Astrocyte (in vitro differentiated cells and primary cell): ENCODE results near the gene BCAT1. TPM values are rescaled to one million over a fixed set of nuclear protein-coding genes. Genes with fewer than 3 reads are reported as not detected.

Experiments
- DNase-seq: peaks from one replicate; pipeline ENCODE4 v3.0.0-alpha.2; 2010; ENCODE audit warnings: low read depth
- FAIRE-seq: peaks from 2 replicates; lab custom pipeline; 2011; peaks lifted over from hg19 to GRCh38; lab: Jason Lieb, UNC
- H2AFZ ChIP-seq: 2 replicates; pipeline ENCODE4 v1.6.0; 2012; ENCODE audit warnings: low read depth, low read length, inconsistent platforms
- H3K27ac ChIP-seq: 2 replicates; pipeline ENCODE4 v1.5.1; 2011; ENCODE audit warnings: low read depth, low read length, inconsistent platforms
- H3K27me3 ChIP-seq: 2 replicates; pipeline ENCODE4 v1.6.0; 2011; ENCODE audit warnings: low read length, inconsistent platforms; ENCODE audit not compliant: insufficient read depth
- H3K36me3 ChIP-seq: 2 replicates; pipeline ENCODE4 v1.5.1; 2011; ENCODE audit warnings: low read length, inconsistent platforms; ENCODE audit not compliant: insufficient read depth
- H3K4me1 ChIP-seq: 2 replicates; pipeline ENCODE4 v1.5.1; 2011; ENCODE audit warnings: low read length, inconsistent platforms; ENCODE audit not compliant: insufficient read depth
- H3K4me2 ChIP-seq: 2 replicates; pipeline ENCODE4 v1.6.0; 2012; ENCODE audit warnings: low read length, inconsistent platforms
- H3K4me3 ChIP-seq: 2 replicates; pipeline ENCODE4 v1.5.1; 2011; ENCODE audit warnings: low read depth, mild to moderate bottlenecking, low read length, inconsistent platforms; ENCODE audit not compliant: insufficient read depth
- H3K79me2 ChIP-seq: 2 replicates; pipeline ENCODE4 v1.6.0; 2012; ENCODE audit warnings: mild to moderate bottlenecking, low read length, inconsistent platforms; ENCODE audit not compliant: insufficient read depth
- H3K9ac ChIP-seq: 2 replicates; pipeline ENCODE4 v1.6.0; 2012; ENCODE audit warnings: mild to moderate bottlenecking, low read length, inconsistent platforms
- H3K9me3 ChIP-seq: 2 replicates; pipeline ENCODE4 v1.5.1; 2012; ENCODE audit warnings: low read depth, mild to moderate bottlenecking, low read length, inconsistent platforms; ENCODE audit not compliant: insufficient read depth
- H4K20me1 ChIP-seq: 2 replicates; pipeline ENCODE4 v1.6.0; 2012; ENCODE audit warnings: low read length, inconsistent platforms; ENCODE audit not compliant: insufficient read depth
- H3K27ac Mint-ChIP-seq: one replicate; pipeline ENCODE4 v1.8.0; 2021; ENCODE audit warnings: mild to moderate bottlenecking, mixed read lengths; ENCODE audit not compliant: unreplicated experiment
- H3K27me3 Mint-ChIP-seq: one replicate; pipeline ENCODE4 v1.8.0; 2021; ENCODE audit warnings: low read depth, mixed read lengths; ENCODE audit not compliant: unreplicated experiment
- H3K36me3 Mint-ChIP-seq: one replicate; pipeline ENCODE4 v1.8.0; 2021; ENCODE audit warnings: low read depth, mixed read lengths; ENCODE audit not compliant: unreplicated experiment
- H3K4me1 Mint-ChIP-seq: one replicate; pipeline ENCODE4 v1.8.0; 2021; ENCODE audit warnings: low read depth, mixed read lengths; ENCODE audit not compliant: unreplicated experiment
- H3K4me3 Mint-ChIP-seq: one replicate; pipeline ENCODE4 v1.8.0; 2021; ENCODE audit warnings: mild to moderate bottlenecking, moderate library complexity, mixed read lengths; ENCODE audit not compliant: unreplicated experiment
- H3K9me3 Mint-ChIP-seq: one replicate; pipeline ENCODE4 v1.8.0; 2021; ENCODE audit warnings: mild to moderate bottlenecking, mixed read lengths; ENCODE audit not compliant: unreplicated experiment
- CTCF ChIP-seq: IDR thresholded peaks from 2 replicates; pipeline ENCODE4 v1.5.1; 2011; ENCODE audit warnings: low read depth, mild to moderate bottlenecking, inconsistent platforms, low read length, moderate library complexity; ENCODE audit not compliant: insufficient read depth
- EZH2 ChIP-seq: IDR thresholded peaks from 2 replicates; pipeline ENCODE4 v1.6.1; 2012; ENCODE audit warnings: mild to moderate bottlenecking, low read length, inconsistent platforms; ENCODE audit not compliant: insufficient read depth
- total RNA-seq: library from RNA; stranded (reverse); gene quantifications from 2 replicates; pipeline ENCODE4 v1.2.1, GENCODE V29; 2021

Gene BCAT1
- total RNA-seq, 1 donor from 2014 or later: 476 TPM

- H3K36me3 ChIP-seq: peaks cover 2% of the 10 kb centered on the region
- H4K20me1 ChIP-seq: peaks cover 43% of the 10 kb centered on the region
- no peak overlapping the region for H3K4me2 ChIP-seq
- H3K27me3 ChIP-seq: no peaks in the 10 kb centered on the region
- Mint-ChIP-seq H3K27me3 (no peaks in the 10 kb centered on the region), H3K4me3 (no peak overlapping the region), H3K36me3 (peaks cover 15% of the 10 kb centered on the region), H3K4me1 (peaks cover 40% of the 10 kb centered on the region), H3K9me3 (no peaks in the 10 kb centered on the region), H3K27ac (peak overlapping the region; percentile 73)
- H3K4me1 ChIP-seq: peaks cover 34% of the 10 kb centered on the region
- DNase-seq: no peak
- H3K79me2 ChIP-seq: peaks cover 72% of the 10 kb centered on the region
- no peak overlapping the region for H3K27ac ChIP-seq
- no peak for TF ChIP-seq EZH2
- TF ChIP-seq CTCF: no peak
- no peak for FAIRE-seq
- no peak overlapping the region for H2AFZ ChIP-seq
- H3K9ac ChIP-seq: no peak overlapping the region
- no peaks in the 10 kb centered on the region for H3K9me3 ChIP-seq
- no peak overlapping the region for H3K4me3 ChIP-seq
Measured at GRCh38 chr12:24899503-24900075, 49.3 kb downstream of the BCAT1 start.

- H3K36me3 ChIP-seq: peaks cover 2% of the 10 kb centered on the region
- H3K4me3 ChIP-seq: no peak overlapping the region
- Mint-ChIP-seq H3K27ac (peak overlapping the region; percentile 51), H3K9me3 (no peaks in the 10 kb centered on the region), H3K4me3 (no peak overlapping the region), H3K27me3 (no peaks in the 10 kb centered on the region), H3K36me3 (peaks cover 18% of the 10 kb centered on the region), H3K4me1 (peaks cover 37% of the 10 kb centered on the region)
- no peaks in the 10 kb centered on the region for H3K9me3 ChIP-seq
- TF ChIP-seq CTCF (no peak), EZH2 (no peak)
- no peaks in the 10 kb centered on the region for H3K27me3 ChIP-seq
- DNase-seq: no peak
- H3K4me2 ChIP-seq: no peak overlapping the region
- no peak overlapping the region for H3K27ac ChIP-seq
- H3K9ac ChIP-seq: no peak overlapping the region
- H2AFZ ChIP-seq: no peak overlapping the region
- peaks cover 34% of the 10 kb centered on the region for H3K4me1 ChIP-seq
- H3K79me2 ChIP-seq: peaks cover 70% of the 10 kb centered on the region
- H4K20me1 ChIP-seq: peaks cover 45% of the 10 kb centered on the region
- FAIRE-seq: peak; percentile 23
Measured at GRCh38 chr12:24898606-24899005, 50.3 kb downstream of the BCAT1 start.

GRCh38 chr12:24898185-24898584 lies 50.7 kb downstream of the BCAT1 start:
- H3K27ac Mint-ChIP-seq: peak overlapping the region; percentile 50
- Histone ChIP-seq H3K9ac (no peak overlapping the region), H3K4me2 (no peak overlapping the region), H3K36me3 (peaks cover 4% of the 10 kb centered on the region), H2AFZ (no peak overlapping the region), H3K9me3 (no peaks in the 10 kb centered on the region), H3K4me3 (no peak overlapping the region), H3K4me1 (peaks cover 31% of the 10 kb centered on the region), H4K20me1 (peaks cover 40% of the 10 kb centered on the region), H3K27me3 (no peaks in the 10 kb centered on the region), H3K79me2 (peaks cover 69% of the 10 kb centered on the region), H3K27ac (no peak overlapping the region)
- peaks cover 33% of the 10 kb centered on the region for H3K4me1 Mint-ChIP-seq
- H3K27me3 Mint-ChIP-seq: no peaks in the 10 kb centered on the region
- TF ChIP-seq EZH2 (no peak), CTCF (no peak)
- H3K36me3 Mint-ChIP-seq: peaks cover 15% of the 10 kb centered on the region
- FAIRE-seq (no peak), DNase-seq (no peak)
- H3K4me3 Mint-ChIP-seq: no peak overlapping the region
- H3K9me3 Mint-ChIP-seq: no peaks in the 10 kb centered on the region
